HepG2 (cell line): Measurements from ENCODE around the gene TRNP1. TPM values are rescaled to one million over a fixed set of nuclear protein-coding genes. Genes with fewer than 3 reads are reported as not detected.

Experiments
- GZF1 ChIP-seq: sonication (generic); formaldehyde crosslinking; IDR thresholded peaks from 2 replicates; pipeline ENCODE4 v1.5.1; 2020; ENCODE audit warnings: mild to moderate bottlenecking, missing genetic modification reagents
- HNRNPLL ChIP-seq: fragments of 200-400 bp; formaldehyde crosslinking; IDR thresholded peaks from 2 replicates; pipeline ENCODE4 v1.6.1; 2017; ENCODE audit warnings: mild to moderate bottlenecking, low read depth, low read length; ENCODE audit not compliant: poor library complexity, severe bottlenecking
- KLF6 ChIP-seq: IDR thresholded peaks from 2 replicates; pipeline ENCODE4 v1.8.0; 2016; ENCODE audit warnings: missing biosample characterization, missing genetic modification reagents
- MIER3 ChIP-seq: IDR thresholded peaks from 2 replicates; pipeline ENCODE4 v1.6.1; 2016; ENCODE audit warnings: missing compliant biosample characterization, borderline replicate concordance
- MXI1 ChIP-seq: IDR thresholded peaks from 3 replicates; pipeline ENCODE4 v1.6.1; 2012; ENCODE audit warnings: low read depth, low read length, inconsistent platforms, borderline replicate concordance
- NR2F2 ChIP-seq: IDR thresholded peaks from 2 replicates; pipeline ENCODE4 v1.6.1; 2012; ENCODE audit warnings: low read depth, inconsistent platforms, borderline replicate concordance
- SMAD3 ChIP-seq: sonication (generic); formaldehyde crosslinking; IDR thresholded peaks from 2 replicates; pipeline ENCODE4 v1.4.0; 2020; ENCODE audit warnings: missing genetic modification reagents
- THAP11 ChIP-seq: IDR thresholded peaks from 2 replicates; pipeline ENCODE4 v1.6.1; 2016; ENCODE audit warnings: missing biosample characterization, missing genetic modification reagents
- ZFX ChIP-seq: sonication (generic); formaldehyde crosslinking; IDR thresholded peaks from 2 replicates; pipeline ENCODE4 v1.4.0; 2020; ENCODE audit warnings: mild to moderate bottlenecking, low read depth, missing genetic modification reagents, moderate library complexity
- ZFYVE20 ChIP-seq: sonication (generic); formaldehyde crosslinking; IDR thresholded peaks from 2 replicates; pipeline ENCODE4 v1.8.0; 2023; ENCODE audit warnings: low read depth, mild to moderate bottlenecking, moderate library complexity, missing genetic modification reagents, borderline replicate concordance
- ZNF33A ChIP-seq: sonication (generic); formaldehyde crosslinking; IDR thresholded peaks from 2 replicates; pipeline ENCODE4 v1.5.1; 2020; ENCODE audit warnings: missing genetic modification reagents, mild to moderate bottlenecking, moderate library complexity, borderline replicate concordance
- ZNF614 ChIP-seq: IDR thresholded peaks from 2 replicates; pipeline ENCODE4 v1.6.1; 2018; ENCODE audit warnings: missing biosample characterization, missing genetic modification reagents, inconsistent platforms, borderline replicate concordance
- polyA plus RNA-seq, 8 experiments: library from polyadenylated mRNA; depleted of rRNA in 3 of 8; stranded (reverse) in 7 of 8; unstranded in 1 of 8; fragments of >200 nt; fragmentation: Illumina TruSeq in 4 of 8; extraction: Trizol in 4 of 8; gene quantifications; 2 replicates each; pipeline versions ENCODE4 v1.2.1 to v1.2.3, GENCODE V29; 2011 to 2016; ENCODE audit warnings: low read depth in 4 of 8, missing spikeins in 1 of 8, mixed read lengths in 1 of 8; ENCODE audit not compliant: insufficient read depth in 1 of 8
- total RNA-seq, 5 experiments: library from RNA; depleted of rRNA; stranded (reverse); fragments of >200 nt; fragmentation: Illumina TruSeq; extraction: Trizol; gene quantifications; 2 replicates each; pipeline ENCODE4 v1.2.3, GENCODE V29; 2016; ENCODE audit warnings: low read depth in 1 of 5
- TF ChIP-seq, protein P1 (sequence below): sonication (generic); formaldehyde crosslinking; IDR thresholded peaks from 2 replicates; pipeline ENCODE4 v1.4.0; 2020; ENCODE audit warnings: missing genetic modification reagents, borderline replicate concordance
- TF ChIP-seq, protein P2 (sequence below): sonication (generic); formaldehyde crosslinking; IDR thresholded peaks from 2 replicates; pipeline ENCODE4 v1.4.0; 2020; ENCODE audit warnings: mild to moderate bottlenecking, missing genetic modification reagents
- TF ChIP-seq, protein P3 (sequence below): sonication (generic); formaldehyde crosslinking; IDR thresholded peaks from 2 replicates; pipeline ENCODE4 v1.8.0; 2022; ENCODE audit warnings: low read depth, missing genetic modification reagents
- TF ChIP-seq, protein P4 (sequence below), 2 experiments: sonication (generic) in 1 of 2; formaldehyde crosslinking in 1 of 2; IDR thresholded peaks; 2 replicates each; pipeline versions ENCODE4 v1.4.0 to v1.6.1; 2018 to 2020; ENCODE audit warnings: missing genetic modification reagents in 2 of 2, borderline replicate concordance in 1 of 2, low read depth in 1 of 2, mild to moderate bottlenecking in 1 of 2, missing biosample characterization in 1 of 2
- TF ChIP-seq, protein P5 (sequence below): IDR thresholded peaks from 2 replicates; pipeline ENCODE4 v1.6.1; 2018; ENCODE audit warnings: missing genetic modification reagents

The TRNP1 gene
- total and polyA plus RNA-seq, 2 of the 13 experiments (the other 11 are each of a cell fraction or from before 2014, with no cell fraction given): 42.0 to 158 TPM

DNA sequence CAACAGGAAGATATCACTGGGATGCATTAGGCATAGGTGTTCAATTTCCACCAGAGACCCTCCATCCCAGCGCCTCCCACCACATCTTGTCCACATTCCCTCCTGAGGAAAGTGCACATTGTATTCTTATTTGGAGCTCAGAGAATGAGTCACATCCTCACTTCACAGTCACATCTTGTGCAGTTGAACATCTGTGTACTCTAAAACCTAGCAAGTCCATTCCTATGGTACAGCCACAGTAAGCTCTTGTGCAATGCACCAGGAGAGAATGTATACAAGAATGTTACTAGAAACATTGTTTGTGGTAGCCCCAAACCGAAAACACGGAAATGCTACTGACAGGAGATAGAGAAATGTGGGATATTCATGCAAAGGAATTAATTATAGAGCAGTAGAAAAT lies 31.7 kb upstream of the TRNP1 start (continued):
- TF ChIP-seq HNRNPLL: no peak
- TF ChIP-seq GZF1 (CRISPR knock-in tag): no peak
- TF ChIP-seq MIER3 (CRISPR knock-in tag): peak; percentile 75; the same call in 1 of the 2 replicates
- TF ChIP-seq NR2F2: no peak
- no peak for TF ChIP-seq ZNF33A (CRISPR knock-in tag)
- TF ChIP-seq, protein P1, sequence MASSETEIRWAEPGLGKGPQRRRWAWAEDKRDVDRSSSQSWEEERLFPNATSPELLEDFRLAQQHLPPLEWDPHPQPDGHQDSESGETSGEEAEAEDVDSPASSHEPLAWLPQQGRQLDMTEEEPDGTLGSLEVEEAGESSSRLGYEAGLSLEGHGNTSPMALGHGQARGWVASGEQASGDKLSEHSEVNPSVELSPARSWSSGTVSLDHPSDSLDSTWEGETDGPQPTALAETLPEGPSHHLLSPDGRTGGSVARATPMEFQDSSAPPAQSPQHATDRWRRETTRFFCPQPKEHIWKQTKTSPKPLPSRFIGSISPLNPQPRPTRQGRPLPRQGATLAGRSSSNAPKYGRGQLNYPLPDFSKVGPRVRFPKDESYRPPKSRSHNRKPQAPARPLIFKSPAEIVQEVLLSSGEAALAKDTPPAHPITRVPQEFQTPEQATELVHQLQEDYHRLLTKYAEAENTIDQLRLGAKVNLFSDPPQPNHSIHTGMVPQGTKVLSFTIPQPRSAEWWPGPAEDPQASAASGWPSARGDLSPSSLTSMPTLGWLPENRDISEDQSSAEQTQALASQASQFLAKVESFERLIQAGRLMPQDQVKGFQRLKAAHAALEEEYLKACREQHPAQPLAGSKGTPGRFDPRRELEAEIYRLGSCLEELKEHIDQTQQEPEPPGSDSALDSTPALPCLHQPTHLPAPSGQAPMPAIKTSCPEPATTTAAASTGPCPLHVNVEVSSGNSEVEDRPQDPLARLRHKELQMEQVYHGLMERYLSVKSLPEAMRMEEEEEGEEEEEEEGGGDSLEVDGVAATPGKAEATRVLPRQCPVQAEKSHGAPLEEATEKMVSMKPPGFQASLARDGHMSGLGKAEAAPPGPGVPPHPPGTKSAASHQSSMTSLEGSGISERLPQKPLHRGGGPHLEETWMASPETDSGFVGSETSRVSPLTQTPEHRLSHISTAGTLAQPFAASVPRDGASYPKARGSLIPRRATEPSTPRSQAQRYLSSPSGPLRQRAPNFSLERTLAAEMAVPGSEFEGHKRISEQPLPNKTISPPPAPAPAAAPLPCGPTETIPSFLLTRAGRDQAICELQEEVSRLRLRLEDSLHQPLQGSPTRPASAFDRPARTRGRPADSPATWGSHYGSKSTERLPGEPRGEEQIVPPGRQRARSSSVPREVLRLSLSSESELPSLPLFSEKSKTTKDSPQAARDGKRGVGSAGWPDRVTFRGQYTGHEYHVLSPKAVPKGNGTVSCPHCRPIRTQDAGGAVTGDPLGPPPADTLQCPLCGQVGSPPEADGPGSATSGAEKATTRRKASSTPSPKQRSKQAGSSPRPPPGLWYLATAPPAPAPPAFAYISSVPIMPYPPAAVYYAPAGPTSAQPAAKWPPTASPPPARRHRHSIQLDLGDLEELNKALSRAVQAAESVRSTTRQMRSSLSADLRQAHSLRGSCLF: no peak
- TF ChIP-seq, protein P2, sequence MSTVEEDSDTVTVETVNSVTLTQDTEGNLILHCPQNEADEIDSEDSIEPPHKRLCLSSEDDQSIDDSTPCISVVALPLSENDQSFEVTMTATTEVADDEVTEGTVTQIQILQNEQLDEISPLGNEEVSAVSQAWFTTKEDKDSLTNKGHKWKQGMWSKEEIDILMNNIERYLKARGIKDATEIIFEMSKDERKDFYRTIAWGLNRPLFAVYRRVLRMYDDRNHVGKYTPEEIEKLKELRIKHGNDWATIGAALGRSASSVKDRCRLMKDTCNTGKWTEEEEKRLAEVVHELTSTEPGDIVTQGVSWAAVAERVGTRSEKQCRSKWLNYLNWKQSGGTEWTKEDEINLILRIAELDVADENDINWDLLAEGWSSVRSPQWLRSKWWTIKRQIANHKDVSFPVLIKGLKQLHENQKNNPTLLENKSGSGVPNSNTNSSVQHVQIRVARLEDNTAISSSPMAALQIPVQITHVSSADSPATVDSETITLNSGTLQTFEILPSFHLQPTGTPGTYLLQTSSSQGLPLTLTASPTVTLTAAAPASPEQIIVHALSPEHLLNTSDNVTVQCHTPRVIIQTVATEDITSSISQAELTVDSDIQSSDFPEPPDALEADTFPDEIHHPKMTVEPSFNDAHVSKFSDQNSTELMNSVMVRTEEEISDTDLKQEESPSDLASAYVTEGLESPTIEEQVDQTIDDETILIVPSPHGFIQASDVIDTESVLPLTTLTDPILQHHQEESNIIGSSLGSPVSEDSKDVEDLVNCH (CRISPR knock-in tag): no peak
- TF ChIP-seq, protein P3, sequence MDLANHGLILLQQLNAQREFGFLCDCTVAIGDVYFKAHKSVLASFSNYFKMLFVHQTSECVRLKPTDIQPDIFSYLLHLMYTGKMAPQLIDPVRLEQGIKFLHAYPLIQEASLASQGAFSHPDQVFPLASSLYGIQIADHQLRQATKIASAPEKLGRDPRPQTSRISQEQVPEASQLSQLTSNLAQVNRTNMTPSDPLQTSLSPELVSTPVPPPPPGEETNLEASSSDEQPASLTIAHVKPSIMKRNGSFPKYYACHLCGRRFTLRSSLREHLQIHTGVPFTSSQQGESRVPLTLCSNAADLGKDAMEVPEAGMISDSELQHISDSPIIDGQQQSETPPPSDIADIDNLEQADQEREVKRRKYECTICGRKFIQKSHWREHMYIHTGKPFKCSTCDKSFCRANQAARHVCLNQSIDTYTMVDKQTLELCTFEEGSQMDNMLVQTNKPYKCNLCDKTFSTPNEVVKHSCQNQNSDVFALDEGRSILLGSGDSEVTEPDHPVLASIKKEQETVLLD (CRISPR knock-in tag): no peak
- 0 out of 2 replicates have a peak, but pooled peaks have one; percentile 28 for TF ChIP-seq KLF6 (CRISPR knock-in tag)
- peak; percentile 71 for TF ChIP-seq ZNF614
- peak; percentile 66; the same call in 1 of the 2 replicates for TF ChIP-seq THAP11 (CRISPR knock-in tag)
- peak; percentile 17; the same call in 1 of the 2 replicates for TF ChIP-seq ZFX (CRISPR knock-in tag)
- TF ChIP-seq, protein P4, sequence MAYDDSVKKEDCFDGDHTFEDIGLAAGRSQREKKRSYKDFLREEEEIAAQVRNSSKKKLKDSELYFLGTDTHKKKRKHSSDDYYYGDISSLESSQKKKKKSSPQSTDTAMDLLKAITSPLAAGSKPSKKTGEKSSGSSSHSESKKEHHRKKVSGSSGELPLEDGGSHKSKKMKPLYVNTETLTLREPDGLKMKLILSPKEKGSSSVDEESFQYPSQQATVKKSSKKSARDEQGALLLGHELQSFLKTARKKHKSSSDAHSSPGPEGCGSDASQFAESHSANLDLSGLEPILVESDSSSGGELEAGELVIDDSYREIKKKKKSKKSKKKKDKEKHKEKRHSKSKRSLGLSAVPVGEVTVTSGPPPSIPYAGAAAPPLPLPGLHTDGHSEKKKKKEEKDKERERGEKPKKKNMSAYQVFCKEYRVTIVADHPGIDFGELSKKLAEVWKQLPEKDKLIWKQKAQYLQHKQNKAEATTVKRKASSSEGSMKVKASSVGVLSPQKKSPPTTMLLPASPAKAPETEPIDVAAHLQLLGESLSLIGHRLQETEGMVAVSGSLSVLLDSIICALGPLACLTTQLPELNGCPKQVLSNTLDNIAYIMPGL (CRISPR knock-in tag; IDR thresholded peaks at IDR 0.05; ENCODE audit: borderline replicate concordance in 1 of 2, low read depth in 1 of 2): peak in 1 of 2 experiments; percentile 27; a peak in 1 of 4 replicates
- TF ChIP-seq ZFYVE20 (CRISPR knock-in tag): no peak
- TF ChIP-seq, protein P5, sequence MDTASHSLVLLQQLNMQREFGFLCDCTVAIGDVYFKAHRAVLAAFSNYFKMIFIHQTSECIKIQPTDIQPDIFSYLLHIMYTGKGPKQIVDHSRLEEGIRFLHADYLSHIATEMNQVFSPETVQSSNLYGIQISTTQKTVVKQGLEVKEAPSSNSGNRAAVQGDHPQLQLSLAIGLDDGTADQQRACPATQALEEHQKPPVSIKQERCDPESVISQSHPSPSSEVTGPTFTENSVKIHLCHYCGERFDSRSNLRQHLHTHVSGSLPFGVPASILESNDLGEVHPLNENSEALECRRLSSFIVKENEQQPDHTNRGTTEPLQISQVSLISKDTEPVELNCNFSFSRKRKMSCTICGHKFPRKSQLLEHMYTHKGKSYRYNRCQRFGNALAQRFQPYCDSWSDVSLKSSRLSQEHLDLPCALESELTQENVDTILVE (CRISPR knock-in tag): 0 out of 2 replicates have a peak, but pooled peaks have one; percentile 29
- peak; percentile 33; the same call in 1 of the 3 replicates for TF ChIP-seq MXI1
- TF ChIP-seq SMAD3 (CRISPR knock-in tag): peak; percentile 44; the same call in 1 of the 2 replicates
